ENCODE measurements around the gene MYOT.

DNA sequence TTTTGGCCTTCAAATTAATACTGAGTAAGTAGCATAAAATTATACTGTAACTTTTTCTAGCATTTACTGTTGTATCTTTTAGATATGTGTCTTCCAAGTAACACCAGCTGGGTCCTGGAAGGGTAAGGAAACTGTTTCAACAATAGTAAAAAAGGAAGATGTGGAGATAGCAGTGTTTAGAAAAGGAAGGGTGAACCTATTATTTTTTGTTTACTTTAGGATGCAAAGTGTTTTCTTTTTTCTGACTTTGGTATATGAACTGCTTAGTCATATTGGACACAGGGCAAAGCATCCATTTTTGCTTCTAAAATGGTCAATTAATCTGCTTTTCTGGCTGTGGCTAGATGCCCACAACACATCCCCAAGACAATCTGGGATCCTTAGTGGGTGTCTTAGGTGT lies 26.9 kb downstream of the MYOT start:
- TF ChIP-seq POLR2A (IDR thresholded peaks at IDR 0.05; ENCODE audit: low read depth, low read length) (no peak), TAF1 (IDR thresholded peaks at IDR 0.05; ENCODE audit: low read depth, low read length) (no peak), POLR2AphosphoS5 (IDR thresholded peaks at IDR 0.05; ENCODE audit: low read depth, low read length) (no peak), SPI1 (IDR thresholded peaks at IDR 0.05; ENCODE audit: low read depth, low read length) (no peak)

Data from GM12891 (cell line).